Mucosa of rectum (tissue), 2 donors: ENCODE measurements around the gene MARCHF5.

Experiments used
- H3K27ac ChIP-seq, 2 donors: one replicate each; pipeline ENCODE4 v1.7.0; 2013; ENCODE audit warnings: inconsistent platforms in 2 of 2, low read depth in 2 of 2, low read length in 2 of 2
- H3K27me3 ChIP-seq, 2 donors: one replicate each; pipeline ENCODE4 v1.7.0; 2013; ENCODE audit warnings: low read length in 2 of 2; ENCODE audit not compliant: control insufficient read depth in 2 of 2, insufficient read depth in 2 of 2
- H3K36me3 ChIP-seq, 2 donors: one replicate each; pipeline ENCODE4 v1.7.0; 2013; ENCODE audit warnings: low read length in 2 of 2; ENCODE audit not compliant: control insufficient read depth in 2 of 2, insufficient read depth in 2 of 2
- H3K4me1 ChIP-seq, 2 donors: one replicate each; pipeline ENCODE4 v1.7.0; 2013; ENCODE audit warnings: low read length in 2 of 2, mild to moderate bottlenecking in 1 of 2; ENCODE audit not compliant: control insufficient read depth in 2 of 2, insufficient read depth in 2 of 2
- H3K4me3 ChIP-seq, 2 donors: one replicate each; pipeline ENCODE4 v1.7.0; 2013; ENCODE audit warnings: low read length in 2 of 2
- H3K9ac ChIP-seq, 2 donors: one replicate each; pipeline ENCODE4 v1.7.0; 2013; ENCODE audit warnings: low read length in 2 of 2, low read depth in 1 of 2, mild to moderate bottlenecking in 1 of 2
- H3K9me3 ChIP-seq, 2 donors: one replicate each; pipeline ENCODE4 v1.7.0; 2013; ENCODE audit warnings: low read length in 2 of 2; ENCODE audit not compliant: control insufficient read depth in 2 of 2
- donor health status: healthy.
- donor health status: Normal muscosa, but diverticular disease.

MARCHF5 gene, protein sequence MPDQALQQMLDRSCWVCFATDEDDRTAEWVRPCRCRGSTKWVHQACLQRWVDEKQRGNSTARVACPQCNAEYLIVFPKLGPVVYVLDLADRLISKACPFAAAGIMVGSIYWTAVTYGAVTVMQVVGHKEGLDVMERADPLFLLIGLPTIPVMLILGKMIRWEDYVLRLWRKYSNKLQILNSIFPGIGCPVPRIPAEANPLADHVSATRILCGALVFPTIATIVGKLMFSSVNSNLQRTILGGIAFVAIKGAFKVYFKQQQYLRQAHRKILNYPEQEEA

DNA sequence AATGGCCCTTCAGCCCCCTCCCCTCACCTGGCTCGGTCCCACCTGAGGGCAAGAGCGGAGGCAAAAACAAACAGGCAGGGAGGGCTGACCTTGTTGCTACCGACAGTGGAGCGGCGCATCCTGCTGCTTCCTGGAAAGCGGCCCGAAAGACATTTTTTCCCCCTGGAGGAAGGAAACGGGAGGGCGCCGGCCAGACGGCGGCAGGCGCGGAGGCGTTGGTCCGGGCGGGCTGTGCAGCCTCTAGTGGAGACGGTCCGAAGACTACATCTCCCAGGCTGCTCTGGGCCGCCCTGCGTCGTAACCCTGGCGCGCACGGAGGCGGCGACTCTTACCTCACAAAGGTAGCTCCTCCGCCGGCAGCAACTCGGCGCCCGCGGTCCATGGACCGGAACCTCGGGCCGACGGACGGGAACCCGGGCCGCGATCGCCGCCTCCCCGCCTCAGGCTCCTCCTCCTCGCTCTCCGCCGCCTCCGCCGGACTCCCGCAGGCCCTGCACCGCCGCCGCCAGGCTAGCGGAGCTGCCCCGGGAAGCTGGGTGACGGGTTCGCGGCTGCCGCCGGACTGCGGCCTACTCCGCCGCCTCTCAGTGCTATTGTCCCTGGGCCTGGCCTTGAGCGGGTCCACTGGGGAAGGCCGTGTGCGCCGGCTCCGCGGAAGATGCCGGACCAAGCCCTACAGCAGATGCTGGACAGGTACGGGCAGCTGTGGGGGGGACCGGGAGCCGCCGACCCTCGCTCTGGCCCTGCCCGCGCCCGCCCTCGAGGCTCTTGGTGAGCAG lies at the start of gene MARCHF5, which contains the start of gene CPEB3:
MARCHF5 (plus strand) TSS at position 331 of the 779 bp plus-strand sequence; CDS start at position 659, 328 bp downstream.
CPEB3 (minus strand) TSS at position 242 of the 779 bp plus-strand sequence. CDS start 50,728 bp downstream, outside the sequence.
- peak within 1 kb of the TSS; percentile 86 to 89 for H3K27ac ChIP-seq
- peaks cover 7 to 10% of the 10 kb centered on the region in 2 donors for H3K4me1 ChIP-seq
- peaks cover 0 to 8% of the 10 kb centered on the region in 2 donors for H3K36me3 ChIP-seq
- H3K9me3 ChIP-seq: no peaks in the 10 kb centered on the region
- peak within 1 kb of the TSS; percentile 90 to 95 for H3K9ac ChIP-seq
- H3K27me3 ChIP-seq: no peaks in the 10 kb centered on the region
- peak within 1 kb of the TSS; percentile 89 to 95 for H3K4me3 ChIP-seq

DNA sequence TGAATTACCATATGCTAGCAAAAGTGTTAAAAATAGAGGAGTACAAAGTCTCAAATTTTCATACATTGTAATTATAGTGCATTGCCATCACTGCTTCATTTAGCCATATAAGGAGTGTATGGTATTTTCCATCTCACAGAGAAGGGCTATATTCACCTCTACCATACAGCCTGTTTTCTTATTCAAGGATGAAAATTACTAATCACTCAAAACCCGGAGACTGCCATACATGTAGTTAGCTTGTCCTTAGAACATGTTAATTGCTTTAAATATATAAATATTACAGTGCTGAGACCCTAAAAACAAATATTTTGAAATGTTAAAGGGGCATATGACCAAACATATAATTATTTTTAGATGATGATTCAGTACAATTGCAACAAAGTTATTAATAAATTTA lies 49.5 kb upstream of the MARCHF5 start:
- H3K4me1 ChIP-seq: peaks cover 22 to 29% of the 10 kb centered on the region in 2 donors
- H3K36me3 ChIP-seq: no peaks in the 10 kb centered on the region
- H3K4me3 ChIP-seq: peak overlapping the region; percentile 94 to 96
- H3K9me3 ChIP-seq: no peaks in the 10 kb centered on the region
- no peaks in the 10 kb centered on the region for H3K27me3 ChIP-seq
- H3K27ac ChIP-seq: peak overlapping the region; percentile 82 to 84
- peak overlapping the region; percentile 14 to 86 for H3K9ac ChIP-seq

DNA sequence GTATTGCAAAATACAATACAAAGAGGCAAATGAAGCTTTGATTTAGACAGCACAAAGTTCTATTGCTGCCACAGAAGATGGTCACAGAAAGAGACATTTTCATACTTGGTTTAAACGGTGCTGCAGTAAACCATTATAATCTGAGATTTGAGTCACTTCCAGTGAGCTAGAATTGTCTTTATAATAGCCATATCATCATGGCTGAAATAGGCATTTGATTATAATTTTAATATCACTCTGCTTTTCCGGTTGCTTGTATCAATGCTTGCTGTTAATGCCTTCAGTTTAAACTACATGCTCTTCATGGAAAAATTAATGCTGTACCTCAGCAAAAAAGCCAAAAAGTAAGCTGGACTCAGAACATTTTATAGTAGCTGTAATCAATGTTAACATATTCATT lies 48.6 kb upstream of the MARCHF5 start:
- Histone ChIP-seq H3K27me3 (no peaks in the 10 kb centered on the region), H3K27ac (no peak overlapping the region), H3K9me3 (no peaks in the 10 kb centered on the region), H3K4me1 (peaks cover 22 to 29% of the 10 kb centered on the region in 2 donors), H3K4me3 (no peak overlapping the region), H3K9ac (no peak overlapping the region), H3K36me3 (no peaks in the 10 kb centered on the region)

DNA sequence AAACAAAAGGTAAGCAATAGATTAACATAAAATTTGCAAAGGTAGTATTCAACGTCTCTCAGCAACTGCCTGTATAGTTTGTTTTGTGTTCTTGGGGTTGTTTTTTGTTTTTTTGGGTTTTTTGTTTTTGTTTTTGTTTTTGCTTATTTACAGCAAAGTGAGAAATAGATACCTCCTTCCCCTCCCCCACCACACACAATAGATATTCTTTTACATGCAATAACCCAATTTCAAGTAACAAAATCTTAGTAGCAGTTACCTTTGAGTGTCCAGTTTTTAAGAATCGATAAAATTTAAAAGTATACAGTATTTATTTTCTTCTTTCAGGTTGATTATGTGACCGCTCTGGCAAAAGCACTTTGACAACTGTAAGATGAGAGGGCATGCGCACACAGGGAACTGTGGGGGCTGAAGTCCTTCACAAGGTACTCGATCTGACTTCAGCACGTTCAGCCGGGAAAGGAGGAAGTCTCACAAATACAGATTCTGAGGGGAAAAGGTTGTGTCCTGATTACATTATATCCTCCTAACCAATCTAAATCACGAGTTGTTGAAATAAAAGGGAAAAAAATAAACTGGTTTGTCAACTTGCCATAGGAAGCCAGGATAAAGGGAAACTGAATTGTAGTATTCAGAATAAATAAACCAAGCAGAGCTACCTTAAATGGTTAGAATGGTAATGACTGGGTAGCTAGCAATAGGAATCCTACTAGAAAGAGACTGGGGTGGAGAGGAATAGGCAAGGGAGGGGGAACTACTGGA lies 47.9 kb upstream of the MARCHF5 start:
- peak overlapping the region in 1 of 2 donors; percentile 42 for H3K27ac ChIP-seq
- H3K9ac ChIP-seq: peak overlapping the region in 1 of 2 donors; percentile 59

DNA sequence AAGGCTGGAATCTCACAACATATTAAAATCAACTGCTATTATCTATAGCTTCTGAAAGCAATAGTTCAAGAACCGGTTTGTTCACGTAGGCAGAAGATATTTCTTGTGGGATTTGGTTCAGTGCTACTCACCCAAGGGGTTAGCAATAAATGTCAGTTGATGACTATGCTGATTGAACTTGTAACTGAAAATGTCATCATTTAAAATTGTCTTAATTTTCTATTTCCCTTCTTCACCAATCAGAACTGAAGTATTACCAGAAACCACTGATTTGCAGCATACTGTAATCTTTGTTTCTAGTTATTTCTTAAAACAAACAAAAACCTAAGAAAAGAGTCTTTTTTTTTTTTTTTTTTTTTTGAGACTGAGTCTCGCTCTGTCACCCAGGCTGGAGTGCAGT lies 46.2 kb upstream of the MARCHF5 start:
- no peaks in the 10 kb centered on the region for H3K27me3 ChIP-seq
- no peak overlapping the region for H3K27ac ChIP-seq
- H3K4me1 ChIP-seq: peaks cover 6 to 14% of the 10 kb centered on the region in 2 donors
- no peaks in the 10 kb centered on the region for H3K36me3 ChIP-seq
- no peak overlapping the region for H3K9ac ChIP-seq
- H3K4me3 ChIP-seq: no peak overlapping the region
- H3K9me3 ChIP-seq: no peaks in the 10 kb centered on the region

More for the DNA sequence above, 47.9 kb upstream of the MARCHF5 start:
- no peaks in the 10 kb centered on the region for H3K27me3 ChIP-seq
- H3K9me3 ChIP-seq: no peaks in the 10 kb centered on the region
- H3K36me3 ChIP-seq: no peaks in the 10 kb centered on the region
- peaks cover 20 to 23% of the 10 kb centered on the region in 2 donors for H3K4me1 ChIP-seq
- peak overlapping the region; percentile 54 to 60 for H3K4me3 ChIP-seq

DNA sequence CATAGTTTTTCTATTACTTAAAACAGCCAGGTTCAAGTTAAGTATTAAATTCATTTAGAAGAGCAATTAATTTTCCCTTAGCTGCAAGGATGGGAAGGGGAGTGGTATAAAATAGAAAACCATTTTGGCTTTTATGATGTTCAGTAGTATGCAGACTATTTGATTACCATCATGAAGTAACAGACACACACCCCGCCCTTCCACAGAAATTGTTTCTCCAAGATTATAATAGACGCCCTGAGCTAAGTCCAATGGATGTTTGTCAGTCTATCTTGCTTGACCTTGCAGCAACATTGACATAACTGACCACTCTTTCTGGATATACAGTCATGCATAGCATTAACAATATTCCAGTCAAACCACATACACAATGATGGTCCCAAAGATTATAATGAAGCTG lies 42.4 kb upstream of the MARCHF5 start:
- H3K27me3 ChIP-seq: no peaks in the 10 kb centered on the region
- H3K4me1 ChIP-seq: peaks cover 0 to 1% of the 10 kb centered on the region in 2 donors
- H3K9ac ChIP-seq: no peak overlapping the region
- no peak overlapping the region for H3K27ac ChIP-seq
- H3K9me3 ChIP-seq: no peaks in the 10 kb centered on the region
- H3K36me3 ChIP-seq: no peaks in the 10 kb centered on the region
- no peak overlapping the region for H3K4me3 ChIP-seq

DNA sequence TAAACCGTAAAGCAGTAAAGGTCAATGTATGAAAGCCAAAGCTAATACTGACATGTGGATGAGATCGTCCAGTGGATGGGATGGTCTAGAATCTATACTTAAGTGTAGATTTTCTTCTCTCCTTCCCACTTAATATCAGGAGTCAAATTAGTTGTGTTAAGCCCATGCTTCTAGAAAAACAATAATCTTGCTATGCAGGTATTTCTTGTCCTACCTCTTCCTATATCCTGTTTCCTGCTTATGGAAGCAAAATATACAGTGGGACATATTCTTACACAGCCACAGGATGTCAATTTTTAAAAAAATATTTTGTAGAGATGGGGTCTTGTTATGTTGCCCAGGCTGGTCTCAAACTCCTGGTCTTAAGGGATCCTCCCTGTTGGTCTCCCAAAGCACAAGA lies 27.6 kb upstream of the MARCHF5 start:
- Histone ChIP-seq H3K27me3 (no peaks in the 10 kb centered on the region), H3K9ac (no peak overlapping the region), H3K4me3 (no peak overlapping the region), H3K4me1 (no peaks in the 10 kb centered on the region), H3K27ac (no peak overlapping the region), H3K9me3 (no peaks in the 10 kb centered on the region), H3K36me3 (no peaks in the 10 kb centered on the region)

DNA sequence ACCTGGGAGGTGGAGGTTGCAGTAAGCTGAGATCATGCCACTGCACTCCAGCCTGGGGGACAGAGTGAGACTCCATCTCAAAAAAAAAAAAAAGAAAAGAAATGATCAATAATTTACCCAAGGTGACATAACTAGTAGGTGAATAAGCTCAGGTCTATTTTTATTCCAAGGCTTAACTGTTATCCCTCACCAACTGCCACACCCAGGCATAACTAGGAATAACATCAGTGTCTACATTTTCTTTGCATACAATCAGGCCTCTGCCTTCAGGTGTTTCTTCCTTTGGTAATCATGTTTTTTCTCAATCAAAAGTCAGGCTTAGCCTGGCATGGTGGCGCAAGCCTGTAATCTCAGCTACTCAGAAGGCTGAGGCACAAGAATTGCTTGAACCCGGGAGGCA lies 26.7 kb upstream of the MARCHF5 start:
- H3K9me3 ChIP-seq: no peaks in the 10 kb centered on the region
- H3K9ac ChIP-seq: no peak overlapping the region
- H3K27me3 ChIP-seq: no peaks in the 10 kb centered on the region
- H3K4me3 ChIP-seq: no peak overlapping the region
- no peaks in the 10 kb centered on the region for H3K36me3 ChIP-seq
- H3K4me1 ChIP-seq: no peaks in the 10 kb centered on the region
- no peak overlapping the region for H3K27ac ChIP-seq

DNA sequence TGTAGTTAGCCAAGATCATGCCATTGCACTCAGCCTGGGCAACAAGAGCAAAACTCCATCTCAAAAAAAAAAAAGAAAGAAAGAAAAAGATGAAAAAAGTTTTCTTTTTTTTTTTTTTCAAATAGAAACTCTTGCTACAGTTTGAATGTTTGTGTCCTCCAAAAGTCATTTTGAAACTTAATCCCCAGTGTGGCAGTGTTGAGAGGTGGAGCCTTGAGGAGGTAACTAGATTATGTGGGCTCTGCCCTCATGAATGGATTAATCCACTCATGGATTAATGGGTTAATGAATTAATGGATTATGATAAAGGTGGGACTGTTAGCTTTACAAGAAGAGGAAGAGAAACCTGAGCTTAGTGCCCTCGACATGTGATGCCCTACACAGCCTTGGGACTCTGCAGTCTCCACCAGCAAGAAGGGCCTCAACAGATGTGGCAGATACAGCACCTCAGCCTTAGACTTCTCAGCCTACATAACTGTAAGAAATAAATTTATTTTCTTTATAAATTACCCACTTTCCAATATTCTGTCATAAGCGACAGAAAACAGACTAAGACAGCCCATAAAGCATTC lies 25.2 kb upstream of the MARCHF5 start:
- no peaks in the 10 kb centered on the region for H3K9me3 ChIP-seq
- H3K4me3 ChIP-seq: no peak overlapping the region
- H3K36me3 ChIP-seq: no peaks in the 10 kb centered on the region
- no peak overlapping the region for H3K9ac ChIP-seq
- H3K27me3 ChIP-seq: no peaks in the 10 kb centered on the region
- H3K27ac ChIP-seq: no peak overlapping the region
- no peaks in the 10 kb centered on the region for H3K4me1 ChIP-seq
